HCT116 (cell line): ENCODE results near the gene BANF1. TPM values are rescaled to one million over a fixed set of nuclear protein-coding genes. Genes with fewer than 3 reads are reported as not detected.

Source experiments
- ATAC-seq: fragments of 200-7000 bp; cut with Tn5 transposase; 2 replicates; pipeline ENCODE4 v1.9.1; 2020; ENCODE audit warnings: mild to moderate bottlenecking, moderate library complexity
- BruUV-seq: library from RNA; stranded (reverse); fragments of 400-500 nt; replicated peaks from 2 replicates; lab custom pipeline; 2021; lab: Mats Ljungman, UMichigan
- CTCF ChIA-PET: fragments of 300-600 bp; sonication (Branson Sonifier 250); formaldehyde crosslinking; loops from one replicate; lab custom pipeline; 2021; ENCODE audit warnings: antibody characterized with exemption; lab: Charles Lee
- POLR2A ChIA-PET: fragments of 300-600, 350-600 bp; sonication (Branson Sonifier 250); formaldehyde crosslinking; loops from one replicate; lab custom pipeline; 2021; ENCODE audit warnings: antibody characterized with exemption; lab: Charles Lee
- RAD21 ChIA-PET, 2 experiments: fragments of 300-600 bp; sonication (Branson Sonifier 250); formaldehyde crosslinking; loops; one replicate each; lab custom pipeline; 2023; ENCODE audit warnings: low total read pairs in 2 of 2; ENCODE audit not compliant: uncharacterized antibody in 2 of 2, unreplicated experiment in 2 of 2, low non-redundant PET in 1 of 2; lab: Charles Lee
- DNase-seq: peaks from one replicate; pipeline ENCODE4 v3.0.0-alpha.2; 2010; ENCODE audit warnings: low read depth, low spot score
- H2AFZ ChIP-seq: fragments of 200-600 bp; shearing (Covaris generic), sonication (generic); 2 replicates; pipeline ENCODE4 v1.6.1; 2017; ENCODE audit warnings: low read depth, mixed run types, mixed read lengths, antibody characterized with exemption, low read length; ENCODE audit not compliant: poor library complexity, severe bottlenecking
- H3K27ac ChIP-seq: 2 replicates; pipeline ENCODE4 v1.5.1; 2012; ENCODE audit warnings: low read depth, low read length
- H3K27me3 ChIP-seq: fragments of 200-600 bp; sonication (generic); 2 replicates; pipeline ENCODE4 v1.6.1; 2016; ENCODE audit warnings: mixed run types, low read length, mixed read lengths; ENCODE audit not compliant: insufficient read depth
- H3K36me3 ChIP-seq, 2 experiments: fragments of 200-500 bp in 1 of 2; fragments of 200-600 bp in 1 of 2; sonication (Bioruptor generic) in 1 of 2; sonication (generic) in 1 of 2; 2 replicates each; pipeline versions ENCODE4 v1.5.1 to v1.6.1; 2014 to 2016; ENCODE audit warnings: low read length in 2 of 2, inconsistent platforms in 1 of 2, mixed read lengths in 1 of 2, mixed run types in 1 of 2; ENCODE audit not compliant: insufficient read depth in 2 of 2, control insufficient read depth in 1 of 2
- H3K4me1 ChIP-seq, 2 experiments: fragments of 200-600 bp in 1 of 2; sonication (generic) in 1 of 2; 2 replicates each; pipeline versions ENCODE4 v1.5.1 to v1.6.1; 2012 to 2017; ENCODE audit warnings: low read length in 2 of 2, inconsistent platforms in 1 of 2, mild to moderate bottlenecking in 1 of 2, mixed read lengths in 1 of 2, mixed run types in 1 of 2, moderate library complexity in 1 of 2; ENCODE audit not compliant: insufficient read depth in 2 of 2, control insufficient read depth in 1 of 2
- H3K4me2 ChIP-seq: fragments of 200-600 bp; sonication (generic); 2 replicates; pipeline ENCODE4 v1.6.1; 2017; ENCODE audit warnings: mixed run types, low read length, mixed read lengths
- H3K4me3 ChIP-seq, 2 experiments: fragments of 200-600 bp in 1 of 2; sonication (generic) in 1 of 2; replicated peaks in 1 of 2; 2 replicates each; pipeline ENCODE4 v1.5.1; 2011 to 2016; ENCODE audit warnings: low read length in 2 of 2, control low read depth in 1 of 2, low read depth in 1 of 2, mild to moderate bottlenecking in 1 of 2, mixed read lengths in 1 of 2, mixed run types in 1 of 2
- H3K79me2 ChIP-seq: fragments of 200-600 bp; sonication (generic); 2 replicates; pipeline ENCODE4 v1.6.1; 2017; ENCODE audit warnings: mild to moderate bottlenecking, mixed run types, low read length, moderate library complexity, mixed read lengths; ENCODE audit not compliant: insufficient read depth
- H3K9ac ChIP-seq: fragments of 200-600 bp; sonication (generic); 2 replicates; pipeline ENCODE4 v1.6.1; 2016; ENCODE audit warnings: low read length, mixed read lengths
- H3K9me2 ChIP-seq: fragments of 200-600 bp; sonication (generic), shearing (Covaris generic); 2 replicates; pipeline ENCODE4 v1.6.1; 2017; ENCODE audit warnings: mixed run types, mild to moderate bottlenecking, moderate library complexity; ENCODE audit not compliant: insufficient read depth
- H3K9me3 ChIP-seq, 2 experiments: fragments of 200-500 bp in 1 of 2; fragments of 200-600 bp in 1 of 2; sonication (Bioruptor generic) in 1 of 2; sonication (generic) in 1 of 2; 2 replicates each; pipeline ENCODE4 v1.6.1; 2014 to 2017; ENCODE audit warnings: low read length in 2 of 2, mixed read lengths in 2 of 2, inconsistent platforms in 1 of 2, low read depth in 1 of 2, mild to moderate bottlenecking in 1 of 2, mixed run types in 1 of 2, moderate library complexity in 1 of 2; ENCODE audit not compliant: control insufficient read depth in 1 of 2, insufficient read depth in 1 of 2
- H4K20me1 ChIP-seq: fragments of 200-600 bp; sonication (generic), shearing (Covaris generic); 2 replicates; pipeline ENCODE4 v1.6.1; 2017; ENCODE audit warnings: mixed run types, mild to moderate bottlenecking, moderate library complexity; ENCODE audit not compliant: insufficient read depth
- CEBPB ChIP-seq: IDR thresholded peaks from 2 replicates; pipeline ENCODE4 v1.6.1; 2012; ENCODE audit warnings: low read depth
- EGR1 ChIP-seq: IDR thresholded peaks from 2 replicates; pipeline ENCODE4 v1.6.1; 2012; ENCODE audit warnings: low read depth
- EZH2phosphoT487 ChIP-seq: fragments of 200-600 bp; IDR thresholded peaks from 2 replicates; pipeline ENCODE4 v1.6.1; 2018; ENCODE audit warnings: antibody characterized with exemption, borderline replicate concordance
- POLR2A ChIP-seq: IDR thresholded peaks from 2 replicates; pipeline ENCODE4 v1.7.0; 2011; ENCODE audit warnings: borderline replicate concordance; ENCODE audit not compliant: insufficient read depth, insufficient read length; ENCODE audit errors: extremely low read depth
- POLR2AphosphoS5 ChIP-seq: IDR thresholded peaks from 2 replicates; pipeline ENCODE4 v1.6.1; 2011; ENCODE audit warnings: mild to moderate bottlenecking, low read depth, low read length, moderate library complexity
- YY1 ChIP-seq: IDR thresholded peaks from 2 replicates; pipeline ENCODE4 v1.6.1; 2011; ENCODE audit warnings: low read length, low read depth, moderate library complexity, mild to moderate bottlenecking; ENCODE audit not compliant: insufficient replicate concordance; ENCODE audit errors: extremely low read depth
- ZNF274 ChIP-seq: fragments of 200-500 bp; sonication (Bioruptor generic); IDR thresholded peaks from 2 replicates; pipeline ENCODE4 v1.6.1; 2014; ENCODE audit warnings: mild to moderate bottlenecking, low read depth, low read length, inconsistent platforms
- intact Hi-C: fragments of 100-400 bp; cut with micrococcal nuclease; formaldehyde crosslinking; loops from 2 replicates; pipeline ENCODE4 v1.10.0; 2022
- total RNA-seq: library from RNA; stranded (reverse); gene quantifications from one replicate; pipeline ENCODE4 v1.2.1, GENCODE V29; 2021; ENCODE audit not compliant: unreplicated experiment

BANF1 gene
- total RNA-seq, 1 experiment from 2014 or later: 356 TPM

- Histone ChIP-seq H3K36me3 (no peaks in the 10 kb centered on the region), H2AFZ (no peak overlapping the region), H3K9me2 (no peaks in the 10 kb centered on the region), H3K4me3 (peak overlapping the region; percentile 21 to 31), H3K9me3 (no peaks in the 10 kb centered on the region), H3K9ac (peak overlapping the region; percentile 48), H3K4me2 (peak overlapping the region; percentile 72), H4K20me1 (no peaks in the 10 kb centered on the region), H3K27me3 (no peaks in the 10 kb centered on the region), H3K4me1 (peaks cover 25 to 65% of the 10 kb centered on the region in 2 experiments), H3K27ac (peak overlapping the region; percentile 65), H3K79me2 (peaks cover 3% of the 10 kb centered on the region; the same call in 1 of the 2 replicates)
- ChIA-PET POLR2A (interaction anchor here (1.0 to 2.8 kb wide), 3 partner anchors 9 to 24 kb away, joined by 4 to 10 read pairs (median 4); partner anchors contain the start of genes BANF1 and CST6), RAD21 (interaction anchor here in 1 of 2 experiments (0.7 kb wide), 1 partner anchor 241 kb away, joined by 11 read pairs; no protein-coding TSS in a partner anchor), CTCF (interaction anchor here (0.6 to 3.0 kb wide), 4 partner anchors 9 to 136 kb away, joined by 3 to 22 read pairs (median 10); partner anchors contain the start of genes CST6 and FIBP)
- TF ChIP-seq CEBPB: no peak
- TF ChIP-seq YY1: peak; percentile 54
- no peak for TF ChIP-seq EGR1
- no peak for TF ChIP-seq ZNF274
- peak; percentile 64 for TF ChIP-seq POLR2AphosphoS5
- TF ChIP-seq POLR2A: no peak
- no peak for TF ChIP-seq EZH2phosphoT487
- TSS peak; percentile 74 for BruUV-seq
- intact Hi-C loops: no loop called here
- ATAC-seq: peak; percentile 73
- DNase-seq: no peak
Observed at GRCh38 chr11:66020618-66021357, 18.5 kb downstream of the BANF1 start.
